Measurements from ENCODE around the gene TPP2.

Gene TPP2

GRCh38 chr13:102696465-102696864, 99.7 kb downstream of the TPP2 start:
- FAIRE-seq (no peak), DNase-seq (ENCODE audit: insufficient read length) (no peak)
- TF ChIP-seq TAF1 (IDR thresholded peaks at IDR 0.05; ENCODE audit: borderline replicate concordance, low read depth, low read length), result no peak
- TF ChIP-seq POLR2AphosphoS5 (IDR thresholded peaks at IDR 0.05; ENCODE audit: low read depth, low read length), result no peak
- TF ChIP-seq POLR2A (IDR thresholded peaks at IDR 0.05; ENCODE audit: low read depth, low read length), result no peak

- DNase-seq (ENCODE audit: insufficient read length) (no peak), FAIRE-seq (no peak)
- TF ChIP-seq POLR2A (IDR thresholded peaks at IDR 0.05; ENCODE audit: low read depth, low read length) (no peak), POLR2AphosphoS5 (IDR thresholded peaks at IDR 0.05; ENCODE audit: low read depth, low read length) (no peak), TAF1 (IDR thresholded peaks at IDR 0.05; ENCODE audit: borderline replicate concordance, low read depth, low read length) (no peak)
Measured at GRCh38 chr13:102697264-102697663, 100.5 kb downstream of the TPP2 start.

GRCh38 chr13:102697929-102698648, 101.3 kb downstream of the TPP2 start:
- no peak for DNase-seq (ENCODE audit: insufficient read length)
- TF ChIP-seq POLR2AphosphoS5 (IDR thresholded peaks at IDR 0.05; ENCODE audit: low read depth, low read length) (no peak), POLR2A (IDR thresholded peaks at IDR 0.05; ENCODE audit: low read depth, low read length) (no peak), TAF1 (IDR thresholded peaks at IDR 0.05; ENCODE audit: borderline replicate concordance, low read depth, low read length) (no peak)

GRCh38 chr13:102698649-102698980, 101.8 kb downstream of the TPP2 start:
- FAIRE-seq, result no peak
- no peak for TF ChIP-seq POLR2A (IDR thresholded peaks at IDR 0.05; ENCODE audit: low read depth, low read length)
- TF ChIP-seq TAF1 (IDR thresholded peaks at IDR 0.05; ENCODE audit: borderline replicate concordance, low read depth, low read length), result no peak
- TF ChIP-seq POLR2AphosphoS5 (IDR thresholded peaks at IDR 0.05; ENCODE audit: low read depth, low read length), result no peak
- no peak for DNase-seq (ENCODE audit: insufficient read length)

More at GRCh38 chr13:102697929-102698648, 101.3 kb downstream of the TPP2 start:
- no peak for FAIRE-seq

GRCh38 chr13:102699504-102699903, 102.7 kb downstream of the TPP2 start:
- no peak for TF ChIP-seq POLR2A (IDR thresholded peaks at IDR 0.05; ENCODE audit: low read depth, low read length)
- no peak for TF ChIP-seq POLR2AphosphoS5 (IDR thresholded peaks at IDR 0.05; ENCODE audit: low read depth, low read length)
- TF ChIP-seq TAF1 (IDR thresholded peaks at IDR 0.05; ENCODE audit: borderline replicate concordance, low read depth, low read length), result no peak
- FAIRE-seq (no peak), DNase-seq (ENCODE audit: insufficient read length) (no peak)

- TF ChIP-seq TAF1 (IDR thresholded peaks at IDR 0.05; ENCODE audit: borderline replicate concordance, low read depth, low read length), result no peak
- no peak for TF ChIP-seq POLR2A (IDR thresholded peaks at IDR 0.05; ENCODE audit: low read depth, low read length)
- no peak for TF ChIP-seq POLR2AphosphoS5 (IDR thresholded peaks at IDR 0.05; ENCODE audit: low read depth, low read length)
- DNase-seq (ENCODE audit: insufficient read length), result no peak
- no peak for FAIRE-seq
Measured at GRCh38 chr13:102700088-102701031, 103.6 kb downstream of the TPP2 start.

GRCh38 chr13:102701331-102701730, 104.5 kb downstream of the TPP2 start:
- FAIRE-seq, result no peak
- TF ChIP-seq TAF1 (IDR thresholded peaks at IDR 0.05; ENCODE audit: borderline replicate concordance, low read depth, low read length) (no peak), POLR2A (IDR thresholded peaks at IDR 0.05; ENCODE audit: low read depth, low read length) (no peak)
- DNase-seq (ENCODE audit: insufficient read length), result no peak

GRCh38 chr13:102702965-102703725, 106.4 kb downstream of the TPP2 start:
- DNase-seq (ENCODE audit: insufficient read length), result no peak
- FAIRE-seq, result no peak

GRCh38 chr13:102703726-102704035, 106.9 kb downstream of the TPP2 start:
- TF ChIP-seq POLR2A (IDR thresholded peaks at IDR 0.05; ENCODE audit: low read depth, low read length) (no peak), POLR2AphosphoS5 (IDR thresholded peaks at IDR 0.05; ENCODE audit: low read depth, low read length) (no peak), TAF1 (IDR thresholded peaks at IDR 0.05; ENCODE audit: borderline replicate concordance, low read depth, low read length) (no peak)
- FAIRE-seq, result no peak
- no peak for DNase-seq (ENCODE audit: insufficient read length)

More at GRCh38 chr13:102702965-102703725, 106.4 kb downstream of the TPP2 start:
- TF ChIP-seq TAF1 (IDR thresholded peaks at IDR 0.05; ENCODE audit: borderline replicate concordance, low read depth, low read length), result no peak
- no peak for TF ChIP-seq POLR2AphosphoS5 (IDR thresholded peaks at IDR 0.05; ENCODE audit: low read depth, low read length)
- no peak for TF ChIP-seq POLR2A (IDR thresholded peaks at IDR 0.05; ENCODE audit: low read depth, low read length)

GRCh38 chr13:102704238-102705058, 107.7 kb downstream of the TPP2 start:
- no peak for FAIRE-seq
- no peak for DNase-seq (ENCODE audit: insufficient read length)
- TF ChIP-seq TAF1 (IDR thresholded peaks at IDR 0.05; ENCODE audit: borderline replicate concordance, low read depth, low read length) (no peak), POLR2A (IDR thresholded peaks at IDR 0.05; ENCODE audit: low read depth, low read length) (no peak), POLR2AphosphoS5 (IDR thresholded peaks at IDR 0.05; ENCODE audit: low read depth, low read length) (no peak)

Data from GM12892 (cell line).